Hematopoietic multipotent progenitor cell treated with erythropoietin and hydrocortisone succinate and interleukin-3 and kit ligand, for 4 days (in vitro differentiated cells): ENCODE measurements around the gene HTR3A.
"Not testable (repeated sequence)": the region's sequence is repeated elsewhere in the genome, so short reads cannot be mapped to it uniquely, and the experiment has no call there.

Source experiments
- DNase-seq: peaks from one replicate; pipeline ENCODE4 v3.0.0-alpha.2; 2015

Gene HTR3A

DNA sequence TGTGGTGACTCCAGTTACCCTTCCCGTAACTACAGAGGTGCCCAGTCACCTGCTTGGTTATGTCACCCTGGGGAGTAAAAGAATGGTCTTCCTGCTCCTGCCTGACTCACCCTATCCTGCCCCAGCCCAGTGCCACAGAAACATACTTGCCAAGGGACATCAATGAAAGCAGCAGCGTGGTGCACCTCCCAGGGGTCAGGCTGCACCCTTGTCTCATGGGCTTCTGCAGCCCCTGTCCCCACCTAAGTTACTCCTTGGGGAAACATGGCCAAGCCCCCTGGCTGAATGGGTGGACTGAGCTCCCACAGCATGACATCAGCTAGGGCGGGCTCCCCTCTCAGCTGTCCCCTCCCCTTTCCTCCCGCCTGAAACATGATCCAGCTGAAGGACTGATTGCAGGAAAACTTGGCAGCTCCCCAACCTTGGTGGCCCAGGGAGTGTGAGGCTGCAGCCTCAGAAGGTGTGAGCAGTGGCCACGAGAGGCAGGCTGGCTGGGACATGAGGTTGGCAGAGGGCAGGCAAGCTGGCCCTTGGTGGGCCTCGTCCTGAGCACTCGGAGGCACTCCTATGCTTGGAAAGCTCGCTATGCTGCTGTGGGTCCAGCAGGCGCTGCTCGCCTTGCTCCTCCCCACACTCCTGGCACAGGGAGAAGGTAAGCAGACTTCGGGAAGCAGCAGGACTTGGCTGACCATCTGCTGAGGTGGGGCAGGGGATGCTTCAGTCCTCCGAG is at the start of gene HTR3A:
Gene HTR3A, plus strand, starts transcription at position 368 of the 730 bp plus-strand sequence. Its CDS starts 218 bp downstream, at position 586.
- no peak for DNase-seq

DNA sequence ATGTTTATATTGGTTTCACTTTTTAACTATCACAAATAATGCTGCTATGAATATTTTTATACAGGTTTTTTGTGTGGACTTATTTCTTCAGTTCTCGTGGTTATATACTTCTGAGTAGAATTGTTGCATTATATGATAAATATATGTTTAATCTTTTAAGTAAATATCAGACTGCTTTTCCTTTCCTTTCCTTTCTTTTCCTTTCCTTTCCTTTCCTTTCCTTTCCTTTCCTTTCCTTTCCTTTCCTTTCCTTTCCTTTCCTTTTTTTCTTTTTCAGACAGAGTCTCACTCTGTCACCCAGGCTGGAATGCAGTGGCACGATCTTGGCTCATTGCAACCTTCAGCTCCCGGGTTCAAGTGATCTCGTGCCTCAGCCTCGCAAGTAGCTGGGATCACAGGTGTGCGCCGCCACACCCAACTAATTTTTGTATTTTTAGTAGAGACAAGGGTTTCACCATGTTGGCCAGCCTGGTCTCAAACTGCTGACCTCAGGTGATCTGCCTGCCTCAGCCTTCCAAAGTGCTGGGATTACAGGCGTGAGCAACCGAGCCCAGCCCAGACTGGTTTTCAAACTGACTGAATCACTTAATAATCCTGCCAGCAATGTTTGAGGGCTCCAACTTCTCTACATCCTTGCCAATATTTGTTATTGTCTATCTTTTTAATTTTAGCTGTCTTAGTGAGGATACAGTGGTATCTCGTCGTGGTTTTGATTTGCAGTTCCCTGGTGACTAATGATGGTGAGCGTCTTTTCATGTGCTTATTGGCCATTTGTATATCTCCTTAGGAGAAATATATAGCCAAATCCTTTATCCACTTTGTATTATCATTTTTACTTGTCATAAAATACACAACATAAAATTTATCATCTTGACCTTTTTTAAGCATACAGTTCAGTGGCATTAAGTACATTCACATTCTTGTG is 48.4 kb upstream of the HTR3A start:
- DNase-seq, result no peak

DNA sequence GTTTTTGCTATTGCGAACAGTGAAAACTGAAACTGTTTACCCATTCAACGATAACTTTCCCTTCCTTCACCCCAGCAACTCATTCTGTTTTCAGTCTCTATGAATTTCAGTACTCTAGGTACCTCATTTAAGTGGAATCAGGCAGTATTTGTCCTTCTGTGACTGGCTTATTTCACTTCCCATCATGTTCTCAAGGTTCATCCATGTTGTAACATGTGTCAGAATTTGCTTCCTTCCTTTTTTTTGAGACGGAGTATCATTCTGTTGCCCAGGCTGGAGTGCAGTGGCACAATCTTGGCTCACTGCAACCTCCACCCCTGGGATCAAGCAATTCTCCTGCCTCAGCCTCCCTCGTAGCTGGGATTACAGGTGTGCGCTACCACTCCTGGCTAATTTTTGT is 46.6 kb upstream of the HTR3A start:
- DNase-seq, result no peak

GRCh38 chr11:113932788-113933187 is 42.1 kb upstream of the HTR3A start:
- no peak for DNase-seq

GRCh38 chr11:113934193-113934592 is 40.7 kb upstream of the HTR3A start:
- DNase-seq, result not testable (repeated sequence)

- DNase-seq, result no peak
Observed at GRCh38 chr11:113934761-113935160, 40.1 kb upstream of the HTR3A start.

GRCh38 chr11:113935858-113936257 is 39.0 kb upstream of the HTR3A start:
- DNase-seq, result no peak

- no peak for DNase-seq
Observed at GRCh38 chr11:113937918-113938317, 37.0 kb upstream of the HTR3A start.

GRCh38 chr11:113942256-113942655 is 32.7 kb upstream of the HTR3A start:
- DNase-seq, result no peak

DNA sequence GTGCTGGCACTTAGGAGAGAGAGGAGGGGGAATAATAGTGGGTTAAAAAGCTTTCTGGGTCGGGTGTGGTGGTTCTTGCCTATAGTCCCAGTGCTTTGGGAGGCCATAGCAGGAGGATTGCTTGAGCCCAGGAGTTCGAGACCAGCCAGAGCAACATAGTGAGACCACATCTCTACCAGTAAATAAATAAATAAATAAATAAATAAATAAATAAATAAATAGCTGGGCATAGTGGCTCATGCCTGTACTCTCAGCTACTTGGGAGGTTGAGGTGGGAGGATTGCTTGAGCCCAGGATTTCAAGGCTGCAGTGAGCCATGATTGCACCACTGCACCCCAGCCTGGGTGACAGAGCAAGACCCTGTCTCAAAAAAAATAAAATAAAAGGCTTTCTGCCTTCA is 28.7 kb upstream of the HTR3A start:
- not testable (repeated sequence) for DNase-seq

DNA sequence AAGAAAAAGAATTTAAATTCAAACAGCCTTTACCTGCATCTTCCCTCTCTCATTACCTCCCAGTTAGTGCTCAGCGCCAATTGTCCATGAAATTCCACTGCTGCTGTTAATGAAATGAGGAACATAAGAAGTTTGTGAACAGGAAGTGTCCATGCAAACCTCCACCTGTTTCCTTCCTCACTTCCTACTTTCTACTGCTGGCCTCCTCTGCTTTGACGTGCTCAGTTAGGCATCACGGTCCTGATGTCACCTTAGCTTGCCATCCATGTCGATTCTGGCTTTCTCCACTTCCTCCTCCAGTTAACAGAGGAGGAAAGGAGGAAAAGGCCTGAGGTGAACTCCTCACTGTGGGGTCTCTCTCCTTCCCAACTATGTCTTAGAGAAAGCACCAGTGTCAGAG is 26.9 kb upstream of the HTR3A start:
- DNase-seq, result no peak

- no peak for DNase-seq
Observed at GRCh38 chr11:113949891-113950290, 25.0 kb upstream of the HTR3A start.

- no peak for DNase-seq
Observed at GRCh38 chr11:113951537-113951936, 23.4 kb upstream of the HTR3A start.

DNA sequence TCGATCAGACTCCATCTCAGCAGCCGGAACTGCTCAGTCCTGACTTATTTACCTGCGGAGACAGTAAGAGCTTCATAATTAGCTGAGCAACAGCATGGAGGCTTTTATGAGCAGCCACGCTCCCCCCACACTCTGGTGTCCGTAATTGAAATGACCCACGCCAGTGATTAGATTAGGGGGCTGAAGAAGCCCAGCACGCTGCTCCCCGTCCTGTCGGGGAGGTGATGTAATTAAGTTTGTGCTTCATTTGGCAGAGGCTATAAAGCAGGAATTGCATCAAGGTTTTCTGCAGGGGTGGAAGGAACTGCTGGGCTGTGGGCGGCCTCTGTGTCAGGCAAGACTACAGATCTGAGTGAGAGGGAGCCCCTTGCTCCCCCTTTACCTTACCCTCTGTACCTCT is 22.8 kb upstream of the HTR3A start:
- DNase-seq, result no peak

DNA sequence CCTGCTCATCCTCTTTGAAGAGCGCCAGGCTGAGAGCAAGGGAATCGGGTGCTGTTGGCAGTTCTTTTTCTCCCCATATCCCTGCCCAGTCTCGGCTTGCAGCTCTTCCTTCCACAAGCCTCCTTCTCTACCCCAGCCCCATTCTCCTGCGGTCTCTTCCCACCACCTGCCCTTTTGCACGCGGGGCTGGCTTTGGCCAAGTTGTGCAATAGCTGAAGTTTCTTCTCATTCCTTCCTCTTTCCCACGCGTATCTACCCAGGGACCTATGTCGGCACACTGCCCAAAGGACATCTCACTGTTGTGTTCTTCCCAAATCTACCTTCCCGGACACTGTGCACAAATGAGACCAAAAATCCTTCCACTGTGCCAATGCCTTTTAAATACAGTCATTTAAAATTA is 22.3 kb upstream of the HTR3A start:
- DNase-seq, result peak; percentile 28

DNA sequence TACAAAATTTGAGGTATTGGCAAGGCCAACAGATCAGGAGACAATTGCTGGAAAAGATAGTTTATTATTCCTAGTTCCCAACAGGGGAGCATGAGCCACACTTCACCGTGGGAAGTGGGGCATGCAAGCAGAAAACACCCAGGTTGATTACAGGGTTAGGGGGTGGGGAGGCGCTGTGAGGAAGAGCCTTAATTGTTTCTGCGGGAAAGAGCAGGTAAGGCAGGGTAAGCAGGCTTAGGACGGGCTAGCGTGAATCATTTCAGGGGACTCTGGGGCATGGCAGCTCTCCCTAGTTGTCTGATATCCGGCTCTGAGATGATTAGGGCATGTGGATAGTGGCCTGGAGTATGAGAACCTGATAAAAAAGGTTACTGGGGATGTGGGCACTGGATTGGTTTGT is 20.7 kb upstream of the HTR3A start:
- DNase-seq, result no peak

DNA sequence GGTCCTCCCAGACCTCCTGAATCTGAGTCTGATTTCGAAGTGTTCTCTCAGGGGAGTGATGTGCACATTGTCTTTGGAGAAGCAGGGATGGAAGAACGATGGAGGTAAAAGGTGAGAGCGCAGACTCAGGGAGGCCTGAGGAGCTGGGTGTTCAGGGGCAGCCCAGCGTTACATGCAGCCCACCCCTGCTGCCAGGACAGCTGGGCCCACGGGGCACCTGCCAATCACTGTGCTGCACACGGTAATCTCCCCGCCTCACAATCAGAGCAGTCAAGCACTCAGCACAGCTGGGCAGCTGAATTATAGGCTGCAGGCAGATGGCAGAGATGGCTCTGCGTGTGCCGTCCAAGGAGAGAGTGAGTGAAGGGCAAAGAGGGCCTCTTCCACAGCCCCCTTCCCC is 17.9 kb upstream of the HTR3A start:
- no peak for DNase-seq

DNA sequence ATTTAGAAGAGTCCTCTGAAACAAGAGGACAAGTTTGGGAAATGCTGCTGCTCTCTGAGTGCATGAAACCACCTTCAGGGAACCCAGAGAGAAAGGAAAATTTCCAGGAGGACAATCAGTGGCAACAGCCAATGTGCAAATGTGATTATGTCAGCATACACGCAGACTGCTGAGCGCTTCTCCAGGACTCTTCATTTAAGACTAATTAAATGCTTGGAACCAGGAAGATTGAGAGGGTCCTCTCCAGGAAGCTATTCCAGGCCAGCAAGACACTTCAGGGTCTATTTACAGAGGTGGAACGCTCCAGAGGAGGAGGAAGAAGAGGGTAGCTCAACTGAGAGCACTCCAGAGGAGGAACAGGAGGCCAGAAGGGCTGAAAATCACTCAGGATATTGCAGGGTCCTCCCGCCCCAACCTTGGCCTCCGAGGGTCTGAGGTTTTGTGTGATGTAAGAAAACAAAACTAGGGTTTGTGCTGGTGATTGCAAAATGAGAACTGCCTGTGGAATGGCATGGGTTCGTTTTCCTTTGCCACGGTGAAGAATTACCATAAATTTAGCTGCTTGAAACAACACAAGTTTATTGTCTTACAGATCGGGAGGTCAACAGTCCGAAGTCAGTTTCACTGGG is 14.1 kb upstream of the HTR3A start:
- peak; percentile 29 for DNase-seq

DNA sequence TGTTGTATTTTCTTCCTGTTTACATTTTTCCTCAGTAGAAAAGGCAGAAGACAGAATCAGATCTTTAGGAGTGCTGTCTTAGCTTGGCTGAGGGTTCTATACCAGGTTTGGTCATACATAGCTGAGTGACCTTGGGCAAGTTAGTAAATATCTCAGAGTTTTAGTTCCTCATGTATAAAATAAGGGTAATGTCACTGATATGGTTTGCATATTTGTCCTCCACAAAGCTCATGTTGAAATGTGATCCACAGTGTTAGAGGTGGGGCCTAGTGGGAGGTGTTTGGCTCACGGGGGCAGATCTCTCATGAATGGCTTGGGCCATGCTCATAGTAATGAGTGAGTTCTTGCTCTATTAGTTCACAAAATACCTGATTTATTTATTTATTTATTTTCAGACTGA is 7.5 kb upstream of the HTR3A start:
- DNase-seq, result no peak

DNA sequence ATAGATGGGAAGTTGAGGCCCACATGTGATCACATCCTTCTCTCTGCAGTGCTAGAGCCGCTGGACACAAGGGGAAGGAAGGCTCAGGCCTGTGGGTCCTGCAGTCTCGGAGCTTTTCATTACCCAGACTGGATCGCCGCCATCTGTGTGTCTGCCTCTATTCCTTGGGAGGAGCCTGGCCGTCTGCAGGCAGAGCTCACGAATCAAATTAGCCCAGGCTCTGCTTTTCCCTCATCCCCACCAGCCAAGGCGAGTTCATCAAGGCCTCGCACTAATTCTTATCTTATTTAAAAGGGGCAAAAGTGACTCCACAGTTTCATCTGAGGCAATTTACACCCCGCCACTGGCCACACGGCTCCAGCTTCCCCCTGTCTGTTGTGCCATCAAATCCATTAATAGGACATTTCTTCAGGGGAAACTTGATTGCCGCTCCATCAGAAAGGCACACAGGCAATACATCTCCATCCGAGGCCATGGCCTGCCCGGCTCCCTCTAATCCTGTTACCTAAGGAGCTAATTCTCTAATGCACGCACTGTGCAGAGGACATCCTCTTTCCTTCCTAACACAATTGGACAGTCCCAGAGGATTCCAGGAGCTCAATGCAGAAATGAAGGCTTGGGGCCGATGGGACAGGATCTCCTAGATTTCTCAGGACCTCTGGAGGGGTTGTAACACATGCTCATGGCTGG is 3.3 kb upstream of the HTR3A start:
- no peak for DNase-seq

- DNase-seq, result no peak
Observed at GRCh38 chr11:113977071-113977490, 2.2 kb downstream of the HTR3A start.

GRCh38 chr11:113977701-113978100 is 2.8 kb downstream of the HTR3A start:
- no peak for DNase-seq

- no peak for DNase-seq
Observed at GRCh38 chr11:113979431-113979830, 4.5 kb downstream of the HTR3A start.
